Progenitor cell of endocrine pancreas (in vitro differentiated cells): ENCODE results near the gene WBP1. TPM values are rescaled to one million over a fixed set of nuclear protein-coding genes. Genes with fewer than 3 reads are reported as not detected.

Source experiments
- DNase-seq: peaks from one replicate; pipeline ENCODE4 v3.0.0; 2021; ENCODE audit warnings: low spot score; ENCODE audit not compliant: unreplicated experiment
- H3K27ac Mint-ChIP-seq: 2 replicates; pipeline ENCODE4 v1.8.0; 2021; ENCODE audit warnings: mild to moderate bottlenecking, moderate library complexity, mixed read lengths
- H3K27me3 Mint-ChIP-seq: 2 replicates; pipeline ENCODE4 v1.8.0; 2021; ENCODE audit warnings: mixed read lengths
- H3K36me3 Mint-ChIP-seq: 2 replicates; pipeline ENCODE4 v1.8.0; 2022; ENCODE audit warnings: mixed read lengths; ENCODE audit not compliant: insufficient read depth
- H3K4me1 Mint-ChIP-seq: 2 replicates; pipeline ENCODE4 v1.8.0; 2021; ENCODE audit warnings: low read depth, mixed read lengths
- H3K4me3 Mint-ChIP-seq: 2 replicates; pipeline ENCODE4 v1.8.0; 2021; ENCODE audit warnings: low read depth, mild to moderate bottlenecking, moderate library complexity, mixed read lengths
- H3K9me3 Mint-ChIP-seq: 2 replicates; pipeline ENCODE4 v1.8.0; 2021; ENCODE audit warnings: low read depth, mixed read lengths
- total RNA-seq: library from RNA; stranded (reverse); gene quantifications from 2 replicates; pipeline ENCODE4 v1.2.1, GENCODE V29; 2021
- TF ChIP-seq, protein P1 (sequence below): fragments of 200-600 bp; sonication (generic); IDR thresholded peaks from one replicate; pipeline ENCODE4 v1.5.0; 2021; ENCODE audit warnings: antibody characterized with exemption, mild to moderate bottlenecking; ENCODE audit not compliant: unreplicated experiment

The WBP1 gene
- total RNA-seq, 1 donor from 2014 or later: 140 TPM

DNA sequence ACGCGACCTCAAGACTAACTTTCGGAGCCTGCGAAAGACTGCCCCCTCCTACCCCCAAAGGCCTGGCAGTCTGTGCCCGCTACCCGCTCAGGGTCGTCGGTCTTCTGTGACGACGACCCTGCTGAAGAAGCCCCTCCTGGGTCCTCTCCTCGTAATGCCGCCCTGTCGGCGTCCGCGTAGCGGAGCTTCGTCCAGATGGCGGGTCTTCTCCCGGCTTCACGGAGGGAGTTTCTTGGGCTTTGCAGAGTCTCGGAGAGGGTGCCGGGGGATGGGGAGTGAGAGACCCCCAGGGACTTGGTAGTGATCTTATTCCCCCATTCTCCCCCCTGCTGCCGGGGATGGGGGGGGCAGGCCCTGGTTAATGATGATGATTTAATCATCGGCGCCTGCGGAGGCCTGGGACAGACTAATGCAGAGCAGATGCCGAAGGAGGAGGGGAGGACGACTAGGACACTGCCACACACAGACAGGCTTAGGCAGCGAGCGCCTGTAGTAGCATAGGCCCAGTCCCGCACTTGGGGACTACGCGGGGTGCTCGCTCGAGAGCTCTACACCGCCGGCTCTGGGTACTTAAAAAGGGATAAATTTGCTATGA, 49.8 kb downstream of the WBP1 start:
- TF ChIP-seq, protein P1, sequence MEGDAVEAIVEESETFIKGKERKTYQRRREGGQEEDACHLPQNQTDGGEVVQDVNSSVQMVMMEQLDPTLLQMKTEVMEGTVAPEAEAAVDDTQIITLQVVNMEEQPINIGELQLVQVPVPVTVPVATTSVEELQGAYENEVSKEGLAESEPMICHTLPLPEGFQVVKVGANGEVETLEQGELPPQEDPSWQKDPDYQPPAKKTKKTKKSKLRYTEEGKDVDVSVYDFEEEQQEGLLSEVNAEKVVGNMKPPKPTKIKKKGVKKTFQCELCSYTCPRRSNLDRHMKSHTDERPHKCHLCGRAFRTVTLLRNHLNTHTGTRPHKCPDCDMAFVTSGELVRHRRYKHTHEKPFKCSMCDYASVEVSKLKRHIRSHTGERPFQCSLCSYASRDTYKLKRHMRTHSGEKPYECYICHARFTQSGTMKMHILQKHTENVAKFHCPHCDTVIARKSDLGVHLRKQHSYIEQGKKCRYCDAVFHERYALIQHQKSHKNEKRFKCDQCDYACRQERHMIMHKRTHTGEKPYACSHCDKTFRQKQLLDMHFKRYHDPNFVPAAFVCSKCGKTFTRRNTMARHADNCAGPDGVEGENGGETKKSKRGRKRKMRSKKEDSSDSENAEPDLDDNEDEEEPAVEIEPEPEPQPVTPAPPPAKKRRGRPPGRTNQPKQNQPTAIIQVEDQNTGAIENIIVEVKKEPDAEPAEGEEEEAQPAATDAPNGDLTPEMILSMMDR: no peak
- Mint-ChIP-seq H3K9me3 (no peaks in the 10 kb centered on the region), H3K27ac (peak overlapping the region; percentile 100), H3K4me3 (peak overlapping the region; percentile 99), H3K36me3 (peaks cover 12% of the 10 kb centered on the region), H3K27me3 (peaks cover 36% of the 10 kb centered on the region), H3K4me1 (peaks cover 27% of the 10 kb centered on the region)
- no peak for DNase-seq

DNA sequence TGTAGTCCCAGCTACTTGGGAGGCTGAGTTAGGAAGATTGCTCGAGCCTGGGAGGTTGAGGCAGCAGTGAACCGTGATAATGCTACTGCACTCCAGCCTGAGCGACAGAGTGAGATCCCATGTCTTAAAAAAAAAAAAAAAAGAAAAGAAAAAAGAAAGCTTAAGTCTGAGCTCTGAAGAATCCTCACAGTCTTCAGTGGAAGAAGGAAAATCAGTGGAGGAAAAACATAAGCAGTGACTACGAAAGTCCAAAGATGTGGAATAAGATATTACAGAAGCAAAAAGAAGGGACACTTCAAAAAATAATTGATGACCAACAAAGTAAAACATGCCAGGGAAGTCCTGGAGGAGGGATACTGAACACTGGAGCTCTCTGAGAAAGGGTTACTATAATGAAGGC, 52.0 kb downstream of the WBP1 start:
- Mint-ChIP-seq H3K9me3 (no peaks in the 10 kb centered on the region), H3K4me3 (no peak overlapping the region), H3K27ac (no peak overlapping the region), H3K4me1 (peaks cover 18% of the 10 kb centered on the region), H3K27me3 (peaks cover 47% of the 10 kb centered on the region), H3K36me3 (peaks cover 1% of the 10 kb centered on the region)
- DNase-seq: no peak
- TF ChIP-seq, protein P1: no peak

Other genes starting within 250 kb of the WBP1 start
- gene SLC4A5, start 115.0 kb upstream of the WBP1 start, total RNA-seq: 4.1 and 5.9 TPM in 2 replicates
- 178 and 195 TPM in 2 replicates for gene DCTN1, start 78.1 kb upstream of the WBP1 start, total RNA-seq
- gene C2orf81, start 36.8 kb upstream of the WBP1 start, total RNA-seq: 11.3 and 13.4 TPM in 2 replicates
- gene WDR54, start 36.7 kb upstream of the WBP1 start, total RNA-seq: 28.1 and 30.2 TPM in 2 replicates
- gene RTKN, start 16.5 kb upstream of the WBP1 start, total RNA-seq: 121 and 129 TPM in 2 replicates
- 46.8 and 51.0 TPM in 2 replicates for gene INO80B, start 3.4 kb upstream of the WBP1 start, total RNA-seq
- 67.9 and 71.5 TPM in 2 replicates for gene MOGS, start 6.9 kb downstream of the WBP1 start, total RNA-seq
- 61.3 and 64.1 TPM in 2 replicates for gene MRPL53, start 14.2 kb downstream of the WBP1 start, total RNA-seq
- 39.9 and 42.0 TPM in 2 replicates for gene CCDC142, start 24.6 kb downstream of the WBP1 start, total RNA-seq
- 32.2 and 34.8 TPM in 2 replicates for gene TTC31, start 24.6 kb downstream of the WBP1 start, total RNA-seq
- 7.3 and 9.3 TPM in 2 replicates for gene LBX2, start 41.2 kb downstream of the WBP1 start, total RNA-seq
- 23.3 and 24.4 TPM in 2 replicates for gene PCGF1, start 49.3 kb downstream of the WBP1 start, total RNA-seq
- 0.33 TPM in 1 of 2 replicates, not detected in the other for gene TLX2, start 56.0 kb downstream of the WBP1 start, total RNA-seq
- gene DQX1, start 67.8 kb downstream of the WBP1 start, total RNA-seq: 1.5 and 1.7 TPM in 2 replicates
- 110 and 115 TPM in 2 replicates for gene AUP1, start 71.3 kb downstream of the WBP1 start, total RNA-seq
- gene HTRA2, start 71.5 kb downstream of the WBP1 start, total RNA-seq: 35.9 and 41.9 TPM in 2 replicates
- gene LOXL3, start 95.5 kb downstream of the WBP1 start, total RNA-seq: 23.4 and 24.2 TPM in 2 replicates
- gene DOK1, start 96.3 kb downstream of the WBP1 start, total RNA-seq: 18.5 and 20.9 TPM in 2 replicates
- 2.5 and 2.6 TPM in 2 replicates for gene M1AP, start 189.9 kb downstream of the WBP1 start, total RNA-seq
- gene SEMA4F, start 195.8 kb downstream of the WBP1 start, total RNA-seq: 11.5 and 13.4 TPM in 2 replicates